Measurements from ENCODE around the gene PDXDC1. TPM values are rescaled to one million over a fixed set of nuclear protein-coding genes. Genes with fewer than 3 reads are reported as not detected.
"Not testable (repeated sequence)": the region's sequence is repeated elsewhere in the genome, so short reads cannot be mapped to it uniquely, and the experiment has no call there.

Gene PDXDC1
- total RNA-seq, 2 donors from 2014 or later, result 163 to 202 TPM

- H3K36me3 ChIP-seq (ENCODE audit: control insufficient read depth, insufficient read depth, low read length), result no peaks in the 10 kb centered on the region
- no peak overlapping the region for H3K4me3 Mint-ChIP-seq
- H3K27ac Mint-ChIP-seq, result no peak overlapping the region
- no peaks in the 10 kb centered on the region for H3K9me3 Mint-ChIP-seq
- no peaks in the 10 kb centered on the region for H3K36me3 Mint-ChIP-seq (ENCODE audit: low read depth)
- no peak overlapping the region for H3K9ac ChIP-seq (ENCODE audit: extremely low read depth, low read length, poor library complexity, severe bottlenecking)
- H3K4me3 ChIP-seq (ENCODE audit: low read length), result no peak overlapping the region
- DNase-seq, result peak; percentile 43
- no peaks in the 10 kb centered on the region for H3K4me1 ChIP-seq (ENCODE audit: control insufficient read depth, insufficient read depth, low read length)
- peaks cover 5% of the 10 kb centered on the region for H3K9me3 ChIP-seq (ENCODE audit: control insufficient read depth, low read length)
- H3K4me1 Mint-ChIP-seq, result no peaks in the 10 kb centered on the region
- H3K27me3 ChIP-seq (ENCODE audit: control insufficient read depth, insufficient read depth, low read length, poor library complexity, severe bottlenecking), result no peaks in the 10 kb centered on the region
- H3K27ac ChIP-seq (ENCODE audit: low read depth, low read length), result no peak overlapping the region
- TF ChIP-seq CTCF (conservative IDR thresholded peaks at IDR 0.05), result no peak
- WGBS, 2 experiments (ENCODE audit: insufficient coverage in 1 of 2, insufficient read length in 1 of 2), result 92 to 97% methylated on average over 9 to 11 of the region's 11 CpGs
- H3K27me3 Mint-ChIP-seq (ENCODE audit: insufficient read depth), result no peaks in the 10 kb centered on the region
These were observed 13.2 kb upstream of the PDXDC1 start for GRCh38 chr16:14961405-14962186.

- WGBS, 2 experiments (ENCODE audit: insufficient coverage in 1 of 2, insufficient read length in 1 of 2), result 70 to 79% methylated on average over 8 of the region's 8 CpGs
- H3K36me3 Mint-ChIP-seq (ENCODE audit: low read depth), result no peaks in the 10 kb centered on the region
- H3K27ac ChIP-seq (ENCODE audit: low read depth, low read length), result no peak overlapping the region
- H3K4me1 ChIP-seq (ENCODE audit: control insufficient read depth, insufficient read depth, low read length), result no peaks in the 10 kb centered on the region
- no peaks in the 10 kb centered on the region for H3K27me3 ChIP-seq (ENCODE audit: control insufficient read depth, insufficient read depth, low read length, poor library complexity, severe bottlenecking)
- H3K27ac Mint-ChIP-seq, result no peak overlapping the region
- TF ChIP-seq CTCF (conservative IDR thresholded peaks at IDR 0.05), result no peak
- no peaks in the 10 kb centered on the region for H3K9me3 Mint-ChIP-seq
- no peak overlapping the region for H3K4me3 Mint-ChIP-seq
- no peaks in the 10 kb centered on the region for H3K36me3 ChIP-seq (ENCODE audit: control insufficient read depth, insufficient read depth, low read length)
- DNase-seq, result peak; percentile 41
- peaks cover 2% of the 10 kb centered on the region for H3K27me3 Mint-ChIP-seq (ENCODE audit: insufficient read depth)
- no peak overlapping the region for H3K4me3 ChIP-seq (ENCODE audit: low read length)
- H3K4me1 Mint-ChIP-seq, result no peaks in the 10 kb centered on the region
- peaks cover 5% of the 10 kb centered on the region for H3K9me3 ChIP-seq (ENCODE audit: control insufficient read depth, low read length)
- H3K9ac ChIP-seq (ENCODE audit: extremely low read depth, low read length, poor library complexity, severe bottlenecking), result no peak overlapping the region
These were observed 11.3 kb upstream of the PDXDC1 start for GRCh38 chr16:14963281-14964173.

GRCh38 chr16:14965328-14965727 is 9.5 kb upstream of the PDXDC1 start:
- no peaks in the 10 kb centered on the region for H3K4me1 Mint-ChIP-seq
- Histone ChIP-seq H3K9me3 (ENCODE audit: control insufficient read depth, low read length) (peaks cover 5% of the 10 kb centered on the region), H3K4me1 (ENCODE audit: control insufficient read depth, insufficient read depth, low read length) (no peaks in the 10 kb centered on the region), H3K9ac (ENCODE audit: extremely low read depth, low read length, poor library complexity, severe bottlenecking) (no peak overlapping the region), H3K27me3 (ENCODE audit: control insufficient read depth, insufficient read depth, low read length, poor library complexity, severe bottlenecking) (no peaks in the 10 kb centered on the region), H3K4me3 (ENCODE audit: low read length) (no peak overlapping the region), H3K36me3 (ENCODE audit: control insufficient read depth, insufficient read depth, low read length) (no peaks in the 10 kb centered on the region), H3K27ac (ENCODE audit: low read depth, low read length) (no peak overlapping the region)
- peak; percentile 37 for DNase-seq
- H3K9me3 Mint-ChIP-seq, result no peaks in the 10 kb centered on the region
- WGBS, 2 experiments (ENCODE audit: insufficient coverage in 1 of 2, insufficient read length in 1 of 2), result 91% methylated on average over 15 to 17 of the region's 17 CpGs
- TF ChIP-seq CTCF (conservative IDR thresholded peaks at IDR 0.05), result no peak
- no peaks in the 10 kb centered on the region for H3K36me3 Mint-ChIP-seq (ENCODE audit: low read depth)
- no peak overlapping the region for H3K4me3 Mint-ChIP-seq
- H3K27me3 Mint-ChIP-seq (ENCODE audit: insufficient read depth), result peaks cover 2% of the 10 kb centered on the region
- no peak overlapping the region for H3K27ac Mint-ChIP-seq

- not testable (repeated sequence) for H3K27me3 Mint-ChIP-seq (ENCODE audit: insufficient read depth); H3K27me3 ChIP-seq (ENCODE audit: control insufficient read depth, insufficient read depth, low read length, poor library complexity, severe bottlenecking); H3K36me3 Mint-ChIP-seq (ENCODE audit: low read depth); H3K9me3 Mint-ChIP-seq; H3K36me3 ChIP-seq (ENCODE audit: control insufficient read depth, insufficient read depth, low read length); H3K9ac ChIP-seq (ENCODE audit: extremely low read depth, low read length, poor library complexity, severe bottlenecking); H3K27ac ChIP-seq (ENCODE audit: low read depth, low read length); H3K4me1 Mint-ChIP-seq; H3K27ac Mint-ChIP-seq; H3K9me3 ChIP-seq (ENCODE audit: control insufficient read depth, low read length); H3K4me3 Mint-ChIP-seq; H3K4me3 ChIP-seq (ENCODE audit: low read length); H3K4me1 ChIP-seq (ENCODE audit: control insufficient read depth, insufficient read depth, low read length); DNase-seq
- WGBS, 2 experiments (ENCODE audit: insufficient coverage in 1 of 2, insufficient read length in 1 of 2), result 90 to 98% methylated on average over 3 of the region's 3 CpGs
These were observed 5.0 kb upstream of the PDXDC1 start for GRCh38 chr16:14969795-14970194.

Measured in endodermal cell (in vitro differentiated cells).